HG03135 (cell line): ENCODE measurements around the gene ATAD1.

Experiments used
- ATAC-seq: cut with Tn5 transposase; IDR thresholded peaks from one replicate; pipeline ENCODE4 v1.9.1; 2021; ENCODE audit warnings: mild to moderate bottlenecking, moderate library complexity; ENCODE audit not compliant: unreplicated experiment

The ATAD1 gene

GRCh38 chr10:87722716-87723115, 95.3 kb downstream of the ATAD1 start:
- ATAC-seq, result no peak

GRCh38 chr10:87721781-87722180, 96.2 kb downstream of the ATAD1 start:
- ATAC-seq, result no peak

GRCh38 chr10:87720665-87721064, 97.4 kb downstream of the ATAD1 start:
- ATAC-seq, result no peak

GRCh38 chr10:87716348-87716670, 101.7 kb downstream of the ATAD1 start:
- no peak for ATAC-seq

GRCh38 chr10:87715552-87716347, 102.3 kb downstream of the ATAD1 start:
- ATAC-seq, result no peak

- no peak for ATAC-seq
These were observed 104.3 kb downstream of the ATAD1 start for GRCh38 chr10:87713707-87714106.

- ATAC-seq, result no peak
These were observed 105.0 kb downstream of the ATAD1 start for GRCh38 chr10:87712913-87713616.

GRCh38 chr10:87707254-87707653, 110.8 kb downstream of the ATAD1 start:
- ATAC-seq, result no peak

- no peak for ATAC-seq
These were observed 111.3 kb downstream of the ATAD1 start for GRCh38 chr10:87706731-87707130.

GRCh38 chr10:87705339-87705738, 112.7 kb downstream of the ATAD1 start:
- ATAC-seq, result no peak

GRCh38 chr10:87703771-87704170, 114.3 kb downstream of the ATAD1 start:
- no peak for ATAC-seq

- no peak for ATAC-seq
These were observed 115.1 kb downstream of the ATAD1 start for GRCh38 chr10:87702973-87703294.

GRCh38 chr10:87702260-87702972, 115.6 kb downstream of the ATAD1 start:
- no peak for ATAC-seq
